Effector memory CD8-positive, alpha-beta T cell (primary cell): ENCODE results near the gene MLNR.

ENCODE experiments used
- ATAC-seq: fragments of 150-1000 bp; cut with Tn5 transposase; replicated peaks from 2 replicates; pipeline ENCODE4 v1.10.0; 2021; ENCODE audit warnings: mild to moderate bottlenecking, moderate library complexity
- DNase-seq, 3 experiments: peaks; one replicate each; pipeline ENCODE4 v3.0.0; 2021
- H3K27ac Mint-ChIP-seq, 2 donors: one replicate each; pipeline ENCODE4 v1.8.0; 2022; ENCODE audit warnings: mild to moderate bottlenecking in 2 of 2, mixed read lengths in 2 of 2, moderate library complexity in 2 of 2
- H3K27me3 Mint-ChIP-seq, 2 donors: one replicate each; pipeline ENCODE4 v1.8.0; 2022; ENCODE audit warnings: mixed read lengths in 2 of 2
- H3K36me3 Mint-ChIP-seq: one replicate; pipeline ENCODE4 v1.8.0; 2022; ENCODE audit warnings: mild to moderate bottlenecking, moderate library complexity, mixed read lengths; ENCODE audit not compliant: insufficient read depth
- H3K4me1 Mint-ChIP-seq, 2 donors: one replicate each; pipeline ENCODE4 v1.8.0; 2022; ENCODE audit warnings: low read depth in 2 of 2, mixed read lengths in 2 of 2
- H3K4me3 Mint-ChIP-seq, 2 donors: one replicate each; pipeline ENCODE4 v1.8.0; 2022; ENCODE audit warnings: mild to moderate bottlenecking in 2 of 2, mixed read lengths in 2 of 2, moderate library complexity in 2 of 2
- H3K9me3 Mint-ChIP-seq, 2 donors: one replicate each; pipeline ENCODE4 v1.8.0; 2022; ENCODE audit warnings: mixed read lengths in 2 of 2

Gene MLNR

GRCh38 chr13:49241296-49241695, 21.2 kb downstream of the MLNR start:
- DNase-seq (no peak), ATAC-seq (no peak)
- H3K27ac Mint-ChIP-seq = no peak overlapping the region
- no peak overlapping the region for H3K4me3 Mint-ChIP-seq
- H3K36me3 Mint-ChIP-seq = no peaks in the 10 kb centered on the region
- no peaks in the 10 kb centered on the region for H3K9me3 Mint-ChIP-seq
- peaks cover 0 to 2% of the 10 kb centered on the region in 2 donors for H3K4me1 Mint-ChIP-seq
- peaks cover 0 to 16% of the 10 kb centered on the region in 2 donors for H3K27me3 Mint-ChIP-seq

GRCh38 chr13:49245101-49245500, 25.0 kb downstream of the MLNR start:
- Mint-ChIP-seq H3K27me3 (peaks cover 0 to 6% of the 10 kb centered on the region in 2 donors), H3K27ac (no peak overlapping the region), H3K4me1 (peaks cover 16 to 17% of the 10 kb centered on the region in 2 donors), H3K9me3 (no peaks in the 10 kb centered on the region), H3K4me3 (no peak overlapping the region), H3K36me3 (peaks cover 15% of the 10 kb centered on the region)
- no peak for ATAC-seq
- no peak for DNase-seq

- Mint-ChIP-seq H3K27ac (peak overlapping the region; percentile 99 to 100), H3K36me3 (peaks cover 15% of the 10 kb centered on the region), H3K27me3 (peaks cover 0 to 6% of the 10 kb centered on the region in 2 donors), H3K9me3 (no peaks in the 10 kb centered on the region), H3K4me1 (peaks cover 18 to 21% of the 10 kb centered on the region in 2 donors), H3K4me3 (peak overlapping the region; percentile 100)
- ATAC-seq (peak; percentile 26), DNase-seq (no peak)
Observed at GRCh38 chr13:49246850-49247642, 26.9 kb downstream of the MLNR start.

GRCh38 chr13:49247643-49248621, 27.8 kb downstream of the MLNR start, which contains the start of gene CDADC1:
CDADC1 (plus strand) TSS chr13:49247925; CDS start chr13:49248038, 113 bp downstream.
- ATAC-seq (peak; percentile 87), DNase-seq (peak; percentile 86 to 91 (median 89))
- peaks cover 15% of the 10 kb centered on the region for H3K36me3 Mint-ChIP-seq
- H3K27me3 Mint-ChIP-seq = peaks cover 0 to 6% of the 10 kb centered on the region in 2 donors
- peak within 1 kb of the TSS; percentile 99 to 100 for H3K27ac Mint-ChIP-seq
- H3K4me1 Mint-ChIP-seq = peaks cover 20 to 25% of the 10 kb centered on the region in 2 donors
- no peaks in the 10 kb centered on the region for H3K9me3 Mint-ChIP-seq
- peak within 1 kb of the TSS; percentile 100 for H3K4me3 Mint-ChIP-seq

GRCh38 chr13:49248622-49249002, 28.5 kb downstream of the MLNR start:
- peak overlapping the region; percentile 100 for H3K4me3 Mint-ChIP-seq
- H3K36me3 Mint-ChIP-seq = peaks cover 15% of the 10 kb centered on the region
- H3K4me1 Mint-ChIP-seq = peaks cover 20 to 28% of the 10 kb centered on the region in 2 donors
- H3K27me3 Mint-ChIP-seq = peaks cover 0 to 6% of the 10 kb centered on the region in 2 donors
- DNase-seq (no peak), ATAC-seq (no peak)
- H3K27ac Mint-ChIP-seq = peak overlapping the region; percentile 99 to 100
- H3K9me3 Mint-ChIP-seq = no peaks in the 10 kb centered on the region

GRCh38 chr13:49251326-49251725, 31.2 kb downstream of the MLNR start:
- Mint-ChIP-seq H3K4me1 (peaks cover 21 to 40% of the 10 kb centered on the region in 2 donors), H3K4me3 (no peak overlapping the region), H3K36me3 (peaks cover 20% of the 10 kb centered on the region), H3K9me3 (no peaks in the 10 kb centered on the region), H3K27me3 (no peaks in the 10 kb centered on the region), H3K27ac (no peak overlapping the region)
- DNase-seq = no peak
- no peak for ATAC-seq

- no peak for ATAC-seq
- Mint-ChIP-seq H3K4me1 (peaks cover 15 to 38% of the 10 kb centered on the region in 2 donors), H3K27me3 (no peaks in the 10 kb centered on the region), H3K36me3 (peaks cover 21% of the 10 kb centered on the region), H3K27ac (peak overlapping the region in 1 of 2 donors; percentile 81), H3K4me3 (no peak overlapping the region), H3K9me3 (no peaks in the 10 kb centered on the region)
- DNase-seq = no peak
Observed at GRCh38 chr13:49253310-49253709, 33.2 kb downstream of the MLNR start.

- peak overlapping the region in 1 of 2 donors; percentile 81 for H3K27ac Mint-ChIP-seq
Observed at GRCh38 chr13:49254007-49254406, 33.9 kb downstream of the MLNR start.

GRCh38 chr13:49256841-49257240, 36.7 kb downstream of the MLNR start:
- Mint-ChIP-seq H3K27me3 (no peaks in the 10 kb centered on the region), H3K27ac (peak overlapping the region; percentile 94 to 98), H3K4me3 (no peak overlapping the region), H3K9me3 (no peaks in the 10 kb centered on the region), H3K4me1 (peaks cover 8 to 31% of the 10 kb centered on the region in 2 donors), H3K36me3 (peaks cover 26% of the 10 kb centered on the region)
- no peak for ATAC-seq
- no peak for DNase-seq

More at GRCh38 chr13:49254007-49254406, 33.9 kb downstream of the MLNR start:
- Mint-ChIP-seq H3K36me3 (peaks cover 20% of the 10 kb centered on the region), H3K27me3 (no peaks in the 10 kb centered on the region), H3K4me3 (no peak overlapping the region), H3K9me3 (no peaks in the 10 kb centered on the region), H3K4me1 (peaks cover 13 to 36% of the 10 kb centered on the region in 2 donors)
- no peak for ATAC-seq
- DNase-seq = no peak

- peak; percentile 55 for ATAC-seq
- Mint-ChIP-seq H3K9me3 (no peaks in the 10 kb centered on the region), H3K36me3 (peaks cover 29% of the 10 kb centered on the region), H3K27ac (peak overlapping the region; percentile 94 to 98), H3K4me3 (peak overlapping the region; percentile 77 to 83), H3K4me1 (peaks cover 5 to 25% of the 10 kb centered on the region in 2 donors), H3K27me3 (no peaks in the 10 kb centered on the region)
- peak in 1 of 3 experiments; percentile 20 for DNase-seq
Observed at GRCh38 chr13:49258089-49258796, 38.1 kb downstream of the MLNR start.

GRCh38 chr13:49259586-49259985, 39.4 kb downstream of the MLNR start:
- Mint-ChIP-seq H3K36me3 (peaks cover 29% of the 10 kb centered on the region), H3K4me1 (peaks cover 4 to 15% of the 10 kb centered on the region in 2 donors), H3K27ac (peak overlapping the region in 1 of 2 donors; percentile 68), H3K9me3 (no peaks in the 10 kb centered on the region), H3K4me3 (no peak overlapping the region), H3K27me3 (no peaks in the 10 kb centered on the region)
- DNase-seq (no peak), ATAC-seq (no peak)

- no peak overlapping the region for H3K4me3 Mint-ChIP-seq
- peak overlapping the region in 1 of 2 donors; percentile 68 for H3K27ac Mint-ChIP-seq
- no peaks in the 10 kb centered on the region for H3K27me3 Mint-ChIP-seq
- peaks cover 21% of the 10 kb centered on the region for H3K36me3 Mint-ChIP-seq
- no peak for ATAC-seq
- no peaks in the 10 kb centered on the region for H3K9me3 Mint-ChIP-seq
- DNase-seq = no peak
- peaks cover 2 to 6% of the 10 kb centered on the region in 2 donors for H3K4me1 Mint-ChIP-seq
Observed at GRCh38 chr13:49262634-49263033, 42.5 kb downstream of the MLNR start.

- H3K9me3 Mint-ChIP-seq = no peaks in the 10 kb centered on the region
- no peak overlapping the region for H3K4me3 Mint-ChIP-seq
- peak overlapping the region in 1 of 2 donors; percentile 47 for H3K27ac Mint-ChIP-seq
- no peaks in the 10 kb centered on the region for H3K4me1 Mint-ChIP-seq
- no peaks in the 10 kb centered on the region for H3K27me3 Mint-ChIP-seq
- peaks cover 18% of the 10 kb centered on the region for H3K36me3 Mint-ChIP-seq
- DNase-seq = no peak
- ATAC-seq = no peak
Observed at GRCh38 chr13:49265822-49266221, 45.7 kb downstream of the MLNR start.
